Sigmoid colon (tissue), 4 donors: Measurements from ENCODE around the gene FOXL3.

Experiments
- EP300 ChIP-seq, 4 donors: sonication (generic); formaldehyde crosslinking; IDR thresholded peaks; one replicate each; pipeline ENCODE4 v1.6.1; 2017; ENCODE audit warnings: antibody characterized with exemption in 4 of 4
- POLR2A ChIP-seq, 2 donors: fragments of 450-650 bp; IDR thresholded peaks; one replicate each; pipeline ENCODE4 v1.6.1; 2016; ENCODE audit warnings: antibody characterized with exemption in 2 of 2, mild to moderate bottlenecking in 2 of 2, moderate library complexity in 2 of 2
- POLR2AphosphoS5 ChIP-seq, 4 donors: sonication (generic); formaldehyde crosslinking; IDR thresholded peaks; one replicate each; pipeline ENCODE4 v1.6.1; 2017; ENCODE audit warnings: antibody characterized with exemption in 4 of 4
- TF ChIP-seq, protein P1 (sequence below), 4 experiments: fragments of 450-650 bp in 3 of 4; fragments of 200-600 bp in 1 of 4; IDR thresholded peaks; one replicate each; pipeline ENCODE4 v1.5.1; 2016 to 2019; ENCODE audit warnings: antibody characterized with exemption in 4 of 4, mild to moderate bottlenecking in 3 of 4, moderate library complexity in 2 of 4

DNA sequence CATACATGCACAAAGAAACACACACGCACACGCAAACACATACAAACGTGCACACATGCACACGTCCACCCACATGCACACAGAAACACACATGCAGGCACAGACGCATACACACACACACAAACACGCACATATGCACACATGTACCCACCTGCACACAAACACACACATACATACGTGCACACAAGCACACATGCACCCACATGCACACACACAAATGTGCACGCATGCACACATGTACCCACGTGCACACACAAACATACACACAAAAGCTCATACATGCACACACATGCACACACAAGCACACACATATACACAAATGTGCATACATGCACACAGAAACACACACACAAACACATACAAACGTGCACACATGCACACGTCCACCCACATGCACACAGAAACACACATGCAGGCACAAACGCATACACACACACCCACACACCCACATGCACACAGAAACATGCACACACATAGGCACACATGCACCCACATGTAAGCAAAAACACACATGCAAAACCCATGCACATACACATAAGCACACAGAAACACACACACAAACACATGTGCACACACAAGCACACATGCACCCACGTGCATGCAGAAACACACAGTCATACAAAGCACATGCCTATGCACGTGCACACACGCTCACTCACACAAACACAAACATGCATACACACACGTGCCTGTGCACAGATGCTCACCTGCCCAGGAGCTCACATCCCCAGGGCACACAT lies 44.8 kb downstream of the FOXL3 start:
- no peak for TF ChIP-seq POLR2A (IDR thresholded peaks at IDR 0.05)
- TF ChIP-seq, protein P1, sequence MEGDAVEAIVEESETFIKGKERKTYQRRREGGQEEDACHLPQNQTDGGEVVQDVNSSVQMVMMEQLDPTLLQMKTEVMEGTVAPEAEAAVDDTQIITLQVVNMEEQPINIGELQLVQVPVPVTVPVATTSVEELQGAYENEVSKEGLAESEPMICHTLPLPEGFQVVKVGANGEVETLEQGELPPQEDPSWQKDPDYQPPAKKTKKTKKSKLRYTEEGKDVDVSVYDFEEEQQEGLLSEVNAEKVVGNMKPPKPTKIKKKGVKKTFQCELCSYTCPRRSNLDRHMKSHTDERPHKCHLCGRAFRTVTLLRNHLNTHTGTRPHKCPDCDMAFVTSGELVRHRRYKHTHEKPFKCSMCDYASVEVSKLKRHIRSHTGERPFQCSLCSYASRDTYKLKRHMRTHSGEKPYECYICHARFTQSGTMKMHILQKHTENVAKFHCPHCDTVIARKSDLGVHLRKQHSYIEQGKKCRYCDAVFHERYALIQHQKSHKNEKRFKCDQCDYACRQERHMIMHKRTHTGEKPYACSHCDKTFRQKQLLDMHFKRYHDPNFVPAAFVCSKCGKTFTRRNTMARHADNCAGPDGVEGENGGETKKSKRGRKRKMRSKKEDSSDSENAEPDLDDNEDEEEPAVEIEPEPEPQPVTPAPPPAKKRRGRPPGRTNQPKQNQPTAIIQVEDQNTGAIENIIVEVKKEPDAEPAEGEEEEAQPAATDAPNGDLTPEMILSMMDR (IDR thresholded peaks at IDR 0.05), result no peak
- no peak for TF ChIP-seq POLR2AphosphoS5 (IDR thresholded peaks at IDR 0.05)
- no peak for TF ChIP-seq EP300 (IDR thresholded peaks at IDR 0.05)
